ENCODE measurements around the gene B3GALNT1. TPM values are rescaled to one million over a fixed set of nuclear protein-coding genes. Genes with fewer than 3 reads are reported as not detected.

The B3GALNT1 gene
- polyA plus RNA-seq, 1 donor: 19.1 TPM

Other genes with a start within 250 kb of the B3GALNT1 start
- gene NMD3, start 116.0 kb upstream of the B3GALNT1 start, polyA plus RNA-seq: 46.7 TPM